Activated CD8-positive, alpha-beta memory T cell treated with anti-CD3 and anti-CD28 coated beads for 1 hour (primary cell): ENCODE measurements around the gene MAP2K3.
"Not testable (repeated sequence)": the region's sequence is repeated elsewhere in the genome, so short reads cannot be mapped to it uniquely, and the experiment has no call there.

Experiments used
- DNase-seq, 2 donors: peaks; one replicate each; pipeline ENCODE4 v3.0.0-alpha.2; 2020; ENCODE audit warnings: low read depth in 1 of 2; ENCODE audit errors: extremely low read depth in 1 of 2

Gene MAP2K3

GRCh38 chr17:21310061-21310765, 25.7 kb downstream of the MAP2K3 start:
- DNase-seq = not testable (repeated sequence)

- not testable (repeated sequence) for DNase-seq
Measured at GRCh38 chr17:21310766-21311602, 26.5 kb downstream of the MAP2K3 start.

GRCh38 chr17:21313320-21313719, 28.8 kb downstream of the MAP2K3 start:
- DNase-seq = no peak

GRCh38 chr17:21313761-21314160, 29.2 kb downstream of the MAP2K3 start:
- not testable (repeated sequence) for DNase-seq

- DNase-seq = not testable (repeated sequence)
Measured at GRCh38 chr17:21314261-21314664, 29.8 kb downstream of the MAP2K3 start.

- DNase-seq = not testable (repeated sequence)
Measured at GRCh38 chr17:21314701-21315111, 30.2 kb downstream of the MAP2K3 start.

GRCh38 chr17:21315246-21316000, 30.9 kb downstream of the MAP2K3 start:
- DNase-seq = not testable (repeated sequence)

- not testable (repeated sequence) for DNase-seq
Measured at GRCh38 chr17:21316212-21316886, 31.8 kb downstream of the MAP2K3 start.

- DNase-seq = not testable (repeated sequence)
Measured at GRCh38 chr17:21316887-21317500, 32.5 kb downstream of the MAP2K3 start.

- not testable (repeated sequence) for DNase-seq
Measured at GRCh38 chr17:21317821-21318220, 33.3 kb downstream of the MAP2K3 start.

GRCh38 chr17:21318439-21318838, 33.9 kb downstream of the MAP2K3 start:
- no peak for DNase-seq

- DNase-seq = not testable (repeated sequence)
Measured at GRCh38 chr17:21318856-21319255, 34.3 kb downstream of the MAP2K3 start.

GRCh38 chr17:21319256-21319655, 34.7 kb downstream of the MAP2K3 start:
- DNase-seq = not testable (repeated sequence)

- DNase-seq = not testable (repeated sequence)
Measured at GRCh38 chr17:21319686-21320375, 35.3 kb downstream of the MAP2K3 start.

- not testable (repeated sequence) for DNase-seq
Measured at GRCh38 chr17:21320430-21320829, 35.9 kb downstream of the MAP2K3 start.

- DNase-seq = not testable (repeated sequence)
Measured at GRCh38 chr17:21321061-21321460, 36.5 kb downstream of the MAP2K3 start.

- DNase-seq = not testable (repeated sequence)
Measured at GRCh38 chr17:21321744-21322191, 37.3 kb downstream of the MAP2K3 start.

- not testable (repeated sequence) for DNase-seq
Measured at GRCh38 chr17:21323257-21324111, 39.0 kb downstream of the MAP2K3 start.
